Retina (tissue), 1 donor: ENCODE data around the gene RDH16.
A peak's percentile ranks its signal among the peaks of the same experiment; 100 is the strongest.

Source experiments
- DNase-seq: peaks from one replicate; pipeline ENCODE4 v3.0.0-alpha.2; 2016

RDH16 gene, protein sequence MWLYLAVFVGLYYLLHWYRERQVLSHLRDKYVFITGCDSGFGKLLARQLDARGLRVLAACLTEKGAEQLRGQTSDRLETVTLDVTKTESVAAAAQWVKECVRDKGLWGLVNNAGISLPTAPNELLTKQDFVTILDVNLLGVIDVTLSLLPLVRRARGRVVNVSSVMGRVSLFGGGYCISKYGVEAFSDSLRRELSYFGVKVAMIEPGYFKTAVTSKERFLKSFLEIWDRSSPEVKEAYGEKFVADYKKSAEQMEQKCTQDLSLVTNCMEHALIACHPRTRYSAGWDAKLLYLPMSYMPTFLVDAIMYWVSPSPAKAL

DNA sequence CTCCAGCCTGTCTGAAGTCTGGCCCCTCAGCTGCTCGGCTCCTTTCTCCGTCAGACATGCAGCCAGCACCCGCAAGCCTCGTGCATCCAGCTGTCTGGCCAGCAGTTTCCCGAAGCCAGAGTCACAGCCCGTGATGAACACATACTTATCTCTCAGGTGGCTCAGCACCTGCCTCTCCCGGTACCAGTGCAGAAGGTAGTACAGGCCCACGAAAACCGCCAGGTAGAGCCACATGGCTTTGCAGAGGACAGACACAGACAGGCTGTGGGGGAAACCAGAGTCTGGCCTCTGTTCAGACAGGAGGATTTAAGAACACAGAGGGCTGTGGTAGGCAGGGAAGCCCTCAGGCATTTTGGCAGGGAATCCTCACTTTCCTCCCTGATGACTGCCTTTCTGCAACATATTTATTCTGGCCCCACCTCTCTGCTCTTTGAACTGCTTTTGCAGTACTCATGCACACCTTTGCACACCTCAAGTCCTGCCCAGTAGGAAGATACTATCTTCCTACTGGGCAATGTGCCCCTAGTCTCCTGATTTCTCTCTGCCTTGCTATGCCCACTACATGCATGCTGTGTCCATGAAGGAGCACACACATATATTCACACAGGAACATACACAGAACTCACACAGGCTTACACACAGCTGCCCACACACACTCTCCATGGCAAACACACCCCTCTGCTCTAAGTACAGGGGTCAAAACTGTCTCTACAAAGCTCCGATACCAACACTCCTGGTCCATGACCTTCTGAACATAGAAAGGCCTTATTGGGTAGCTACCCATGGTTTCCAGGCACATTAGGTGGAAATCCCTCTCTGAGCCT is at the start of gene RDH16:
RDH16 (minus strand) TSS at position 380 of the 824 bp plus-strand sequence; CDS start at position 234, 146 bp downstream.
- DNase-seq: no peak

- DNase-seq: peak; percentile 56
Observed at GRCh38 chr12:57006809-57007475, 49.5 kb upstream of the RDH16 start.

DNA sequence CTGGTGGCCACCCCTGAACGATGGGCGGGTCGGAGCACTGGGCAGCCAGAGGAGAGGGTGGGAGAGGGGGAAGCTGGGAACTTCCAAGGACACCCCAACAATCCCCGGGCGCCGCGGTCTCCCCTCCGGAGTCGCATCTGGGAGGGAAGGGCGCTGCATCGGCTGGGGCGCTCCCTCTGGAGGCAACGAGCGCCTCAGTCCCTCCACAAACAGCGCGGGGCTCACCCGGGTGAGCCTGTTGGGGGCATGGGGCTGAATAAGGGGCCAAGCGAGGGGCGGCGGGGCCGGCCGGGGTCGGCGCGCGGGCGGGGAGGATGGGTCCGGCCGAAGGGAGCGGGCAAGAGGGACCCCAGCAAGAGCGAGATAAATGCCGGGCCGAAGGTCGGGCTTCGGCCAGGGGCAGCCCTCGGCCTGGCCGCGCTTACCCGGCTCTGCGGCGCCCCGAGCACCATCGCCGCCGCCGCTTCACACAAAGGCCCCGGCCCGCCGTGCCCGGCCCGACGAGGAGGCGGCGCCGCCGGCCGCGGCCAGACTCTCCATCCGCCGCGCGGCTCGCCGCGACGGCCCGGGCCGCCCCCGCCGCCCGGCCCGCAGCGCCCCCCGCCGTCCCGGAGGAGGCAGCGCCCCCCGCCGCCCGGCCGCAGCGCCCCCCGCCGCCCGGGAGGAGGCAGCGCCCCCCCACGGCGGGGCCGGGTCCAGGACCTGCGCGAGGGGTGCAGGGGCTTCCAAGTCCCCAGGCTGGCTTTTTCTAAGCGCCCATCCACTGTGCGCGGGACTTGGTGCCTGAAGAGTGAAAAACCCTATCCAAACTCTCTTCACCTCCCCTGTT is 48.8 kb upstream of the RDH16 start, which contains the start of gene ZBTB39:
ZBTB39 (minus strand) TSS at position 567 of the 829 bp plus-strand sequence. CDS start 1,629 bp downstream, outside the sequence.
- peak; percentile 70 for DNase-seq

DNA sequence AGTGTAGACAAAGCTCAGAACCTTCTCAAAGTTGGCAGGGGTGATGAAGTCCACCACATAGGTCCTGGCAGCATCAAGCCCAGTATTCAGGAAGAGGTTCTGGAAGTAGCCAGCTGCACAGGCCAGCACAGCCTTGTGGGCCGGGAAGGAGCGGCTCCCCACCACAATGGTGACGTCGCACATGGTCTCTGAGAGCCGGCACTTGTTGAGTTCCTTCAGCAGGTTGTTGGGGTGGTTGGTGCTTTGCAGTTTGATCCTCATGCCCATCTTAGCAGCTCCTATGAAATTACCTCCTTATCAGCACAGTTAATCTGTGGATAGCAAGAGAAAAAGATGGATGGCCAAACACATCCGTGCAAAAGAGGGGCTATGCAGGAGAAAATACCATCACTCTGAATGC is 47.2 kb upstream of the RDH16 start:
- no peak for DNase-seq

DNA sequence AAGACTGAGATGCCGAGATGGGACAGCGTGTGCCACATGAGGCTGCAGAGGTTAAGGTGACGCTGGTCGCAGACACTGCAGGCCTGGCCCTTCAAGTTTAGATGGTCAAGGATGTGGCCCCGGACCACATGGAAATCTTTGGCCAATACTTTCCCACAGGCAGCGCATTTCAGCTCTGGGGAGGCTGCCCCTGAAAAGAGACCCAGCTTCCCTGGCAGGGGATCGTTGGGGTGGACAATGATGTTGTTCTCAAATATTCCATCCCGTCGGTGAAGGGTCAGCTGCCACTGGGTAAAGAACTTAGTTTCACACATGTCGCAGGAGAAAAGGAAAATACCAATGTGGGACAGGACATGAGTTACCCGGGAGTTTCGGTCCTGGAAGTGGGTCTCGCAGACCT is 46.0 kb upstream of the RDH16 start:
- DNase-seq: no peak

GRCh38 chr12:57001448-57001906 is 44.1 kb upstream of the RDH16 start:
- peak; percentile 41 for DNase-seq

GRCh38 chr12:57000393-57000792 is 43.0 kb upstream of the RDH16 start:
- DNase-seq: no peak

GRCh38 chr12:56999456-56999855 is 42.0 kb upstream of the RDH16 start:
- no peak for DNase-seq

DNA sequence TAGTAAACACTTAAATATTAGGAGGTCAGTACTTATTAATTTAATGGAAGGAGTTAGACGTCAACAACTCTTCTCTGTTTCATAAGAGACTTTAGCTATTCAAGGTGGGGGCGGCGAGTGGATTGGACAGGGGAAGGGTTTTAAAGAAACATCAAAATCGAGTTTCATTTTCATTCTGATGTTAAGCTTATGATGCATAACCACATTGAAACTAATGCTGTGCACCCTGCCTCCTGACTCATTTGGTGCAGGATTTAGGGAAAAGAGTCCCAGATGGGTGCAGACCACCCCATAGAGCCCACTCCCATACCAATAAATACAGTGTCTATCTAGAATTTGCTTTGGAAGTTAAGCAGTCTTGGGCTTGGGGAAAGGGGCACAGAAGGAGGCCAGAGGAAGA is 41.6 kb upstream of the RDH16 start:
- DNase-seq: no peak

- no peak for DNase-seq
Observed at GRCh38 chr12:56998316-56998715, 40.9 kb upstream of the RDH16 start.

GRCh38 chr12:56996793-56997545 is 39.6 kb upstream of the RDH16 start:
- no peak for DNase-seq

DNA sequence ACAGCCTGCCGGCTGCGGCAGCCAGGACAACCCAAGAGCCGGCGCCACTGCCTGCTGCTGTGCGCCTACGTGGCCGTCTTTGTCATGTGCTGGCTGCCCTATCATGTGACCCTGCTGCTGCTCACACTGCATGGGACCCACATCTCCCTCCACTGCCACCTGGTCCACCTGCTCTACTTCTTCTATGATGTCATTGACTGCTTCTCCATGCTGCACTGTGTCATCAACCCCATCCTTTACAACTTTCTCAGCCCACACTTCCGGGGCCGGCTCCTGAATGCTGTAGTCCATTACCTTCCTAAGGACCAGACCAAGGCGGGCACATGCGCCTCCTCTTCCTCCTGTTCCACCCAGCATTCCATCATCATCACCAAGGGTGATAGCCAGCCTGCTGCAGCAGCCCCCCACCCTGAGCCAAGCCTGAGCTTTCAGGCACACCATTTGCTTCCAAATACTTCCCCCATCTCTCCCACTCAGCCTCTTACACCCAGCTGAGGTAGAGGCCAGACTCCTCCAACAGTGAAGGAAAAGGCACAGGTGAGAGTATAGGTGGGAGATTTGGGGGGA is 38.6 kb upstream of the RDH16 start:
- no peak for DNase-seq

GRCh38 chr12:56995201-56995929 is 38.0 kb upstream of the RDH16 start:
- no peak for DNase-seq

GRCh38 chr12:56994231-56994746 is 36.9 kb upstream of the RDH16 start:
- DNase-seq: no peak

GRCh38 chr12:56993346-56993745 is 35.9 kb upstream of the RDH16 start:
- no peak for DNase-seq

DNA sequence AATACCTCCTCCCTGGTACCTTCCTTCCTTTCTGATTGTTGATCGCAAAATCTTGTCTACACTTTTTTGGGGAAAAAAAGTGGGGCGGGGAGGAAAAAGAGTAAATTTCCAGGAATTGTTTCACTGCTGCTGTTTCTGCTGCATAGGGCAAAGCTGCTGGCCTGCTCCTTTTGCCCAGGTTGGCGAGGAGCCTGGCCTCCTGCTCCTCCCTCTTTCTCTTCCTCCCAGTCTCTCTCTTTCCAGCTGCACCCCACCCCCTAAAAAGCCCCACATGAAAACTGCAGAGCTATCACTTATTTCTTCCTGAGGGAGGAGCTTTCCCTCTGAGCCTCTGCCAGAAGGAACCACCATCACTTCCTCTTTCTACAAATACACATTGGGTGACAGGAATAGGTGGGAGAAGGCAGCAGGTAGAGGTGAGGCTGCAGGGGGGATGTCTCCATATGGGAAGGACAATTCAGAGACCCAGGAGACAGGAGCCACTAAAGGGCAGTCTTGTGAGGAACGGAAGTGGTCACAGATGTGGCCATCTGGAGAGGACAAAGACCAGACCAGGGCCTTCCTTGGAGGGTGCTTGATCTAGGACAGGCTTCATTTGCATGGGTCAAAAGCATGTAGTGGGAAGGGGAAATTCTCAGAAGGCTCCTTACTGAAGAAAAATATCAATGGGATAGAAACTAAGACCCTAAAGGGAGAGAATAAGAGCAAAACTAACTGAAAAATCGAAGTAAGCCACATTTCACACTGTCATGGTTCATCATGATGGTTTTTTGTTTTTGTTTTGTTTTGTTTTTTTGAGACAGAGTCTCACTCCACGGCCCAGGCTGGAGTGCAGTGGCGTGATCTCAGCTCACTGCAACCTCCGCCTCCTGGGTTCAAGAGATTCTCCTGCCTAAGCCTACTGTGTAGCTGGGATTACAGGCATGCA is 34.2 kb upstream of the RDH16 start:
- no peak for DNase-seq

- DNase-seq: no peak
Observed at GRCh38 chr12:56990648-56991318, 33.4 kb upstream of the RDH16 start.

GRCh38 chr12:56989861-56990610 is 32.6 kb upstream of the RDH16 start:
- no peak for DNase-seq
